ENCODE data around the gene KCTD15. TPM values are rescaled to one million over a fixed set of nuclear protein-coding genes. Genes with fewer than 3 reads are reported as not detected.

KCTD15 gene
- total RNA-seq, 1 experiment from 2014 or later = 59.9 TPM

GRCh38 chr19:33812388-33813330 lies 16.0 kb downstream of the KCTD15 start:
- H3K9ac ChIP-seq (ENCODE audit: extremely low read depth, insufficient read length, low read length) = no peak overlapping the region
- H3T11ph ChIP-seq (ENCODE audit: low read length) = no peak overlapping the region
- Mint-ChIP-seq H3K4me3 (no peak overlapping the region), H3K4me1 (peaks cover 3 to 5% of the 10 kb centered on the region in 2 experiments; a peak in 3 of 4 replicates), H3K27ac (peak overlapping the region in 1 of 3 experiments; percentile 88; a peak in 2 of 7 replicates), H3K27me3 (ENCODE audit: low read depth) (peaks cover 2% of the 10 kb centered on the region; the same call in 1 of the 2 replicates), H3K36me3 (ENCODE audit: insufficient read depth in 1 of 3, low read depth in 3 of 3) (peaks cover 7 to 60% (median 47%) of the 10 kb centered on the region in 3 experiments), H3K9me3 (no peaks in the 10 kb centered on the region)
- H3K4me1 ChIP-seq (ENCODE audit: insufficient read depth, low read length) = no peaks in the 10 kb centered on the region
- TF ChIP-seq CTCF (conservative IDR thresholded peaks at IDR 0.05) = 0 out of 3 replicates have a peak, but pooled peaks have one; percentile 18
- no peak overlapping the region for H3K14ac ChIP-seq (ENCODE audit: insufficient read depth, low read length)
- H3K27ac ChIP-seq (ENCODE audit: insufficient read length, low read depth, low read length) = no peak overlapping the region
- no CpG with 5 or more reads among the region's 28 CpGs for WGBS (ENCODE audit: extremely low coverage, insufficient read length, low lambda C conversion rate)
- H2BK5ac ChIP-seq (ENCODE audit: insufficient read length, low read length) = no peak overlapping the region
- H4K8ac ChIP-seq (replicated peaks; ENCODE audit: insufficient read length, low read depth, low read length) = no peak overlapping the region
- H3K79me2 ChIP-seq (ENCODE audit: insufficient read depth, low read length) = no peaks in the 10 kb centered on the region
- no peak overlapping the region for H3K18ac ChIP-seq (ENCODE audit: insufficient read length, low read depth, low read length)
- no peak overlapping the region for H3K23ac ChIP-seq (ENCODE audit: insufficient read length, low read depth, low read length)
- H3K9me3 ChIP-seq (ENCODE audit: control insufficient read depth, low read depth, low read length) = no peaks in the 10 kb centered on the region
- no peak overlapping the region for H3K4ac ChIP-seq (ENCODE audit: low read depth, low read length)
- H2BK20ac ChIP-seq (ENCODE audit: low read depth, low read length, poor library complexity, severe bottlenecking) = no peak overlapping the region
- no peaks in the 10 kb centered on the region for H4K20me1 ChIP-seq (ENCODE audit: control insufficient read depth, insufficient read depth, insufficient read length)
- no peak overlapping the region for H3K4me2 ChIP-seq (ENCODE audit: insufficient read depth, insufficient read length, low read length)
- H2AFZ ChIP-seq (ENCODE audit: low read length) = no peak overlapping the region
- no peak overlapping the region for H2BK12ac ChIP-seq (ENCODE audit: insufficient read length, low read depth, low read length)
- H3K79me1 ChIP-seq (ENCODE audit: insufficient read depth, low read depth, low read length, poor library complexity, severe bottlenecking) = no peaks in the 10 kb centered on the region
- no peak overlapping the region for H4K91ac ChIP-seq (ENCODE audit: insufficient read length, low read depth, low read length)
- no peak overlapping the region for H4K5ac ChIP-seq (ENCODE audit: insufficient read length, low read depth, low read length)
- DNase-seq = no peak
- no peak overlapping the region for H3K56ac ChIP-seq (ENCODE audit: insufficient read length, low read depth, low read length)
- H2BK120ac ChIP-seq (ENCODE audit: low read depth, low read length, poor library complexity, severe bottlenecking) = no peak overlapping the region
- no peaks in the 10 kb centered on the region for H3K23me2 ChIP-seq (ENCODE audit: insufficient read length, low read depth, low read length, poor library complexity, severe bottlenecking)
- no peaks in the 10 kb centered on the region for H3K27me3 ChIP-seq (ENCODE audit: insufficient read depth, low read length)
- no peak overlapping the region for H2BK15ac ChIP-seq (ENCODE audit: low read depth, low read length)
- H2AK5ac ChIP-seq (ENCODE audit: insufficient read length, low read length) = no peak overlapping the region

Data from H9 (cell line).